H1 (cell line): Measurements from ENCODE around the gene SF3B6. TPM values are rescaled to one million over a fixed set of nuclear protein-coding genes. Genes with fewer than 3 reads are reported as not detected.

Experiments used
- CTCF ChIA-PET: fragments of 300-600 bp; sonication (Branson Sonifier 250); formaldehyde crosslinking; loops from one replicate; lab custom pipeline; 2021; ENCODE audit not compliant: partially characterized antibody; lab: Charles Lee
- POLR2A ChIA-PET: fragments of 300-600 bp; sonication (Branson Sonifier 250); formaldehyde crosslinking; loops from one replicate; lab custom pipeline; 2021; ENCODE audit warnings: inconsistent platforms; ENCODE audit not compliant: partially characterized antibody; lab: Charles Lee
- DNase-seq, 2 experiments: peaks; one replicate each; pipeline versions ENCODE4 v3.0.0 to v3.0.0-alpha.2; 2010 to 2022; ENCODE audit warnings: low spot score in 2 of 2, low read depth in 1 of 2, mixed read lengths in 1 of 2
- FAIRE-seq: peaks from 2 replicates; lab custom pipeline; 2011; peaks lifted over from hg19 to GRCh38; lab: Jason Lieb, UNC
- H2AFZ ChIP-seq: 2 replicates; pipeline ENCODE4 v1.8.1; 2012; ENCODE audit warnings: low read length, inconsistent platforms
- H2AK5ac ChIP-seq: 2 replicates; pipeline ENCODE4 v1.6.1; 2013; ENCODE audit warnings: low read depth, low read length
- H2BK120ac ChIP-seq: replicated peaks from 2 replicates; pipeline ENCODE3; 2013; ENCODE audit warnings: low read depth, low read length, inconsistent platforms
- H2BK12ac ChIP-seq: 2 replicates; pipeline ENCODE4 v1.6.1; 2013; ENCODE audit warnings: low read depth, low read length
- H2BK15ac ChIP-seq: 2 replicates; pipeline ENCODE4 v1.6.1; 2013; ENCODE audit warnings: low read length
- H2BK20ac ChIP-seq: 2 replicates; pipeline ENCODE4 v1.6.1; 2013; ENCODE audit warnings: low read length
- H2BK5ac ChIP-seq: 2 replicates; pipeline ENCODE4 v1.6.1; 2013; ENCODE audit warnings: low read depth, low read length
- H3K14ac ChIP-seq: 2 replicates; pipeline ENCODE4 v1.6.1; 2013; ENCODE audit warnings: inconsistent platforms; ENCODE audit not compliant: insufficient read length
- H3K18ac ChIP-seq: 2 replicates; pipeline ENCODE4 v1.6.1; 2013; ENCODE audit warnings: low read length; ENCODE audit errors: extremely low read depth
- H3K23ac ChIP-seq: 2 replicates; pipeline ENCODE4 v1.6.1; 2013; ENCODE audit warnings: inconsistent platforms; ENCODE audit not compliant: insufficient read length
- H3K23me2 ChIP-seq: 2 replicates; pipeline ENCODE4 v1.6.1; 2013; ENCODE audit warnings: low read depth, low read length
- H3K27ac ChIP-seq: 2 replicates; pipeline ENCODE4 v1.6.1; 2011; ENCODE audit warnings: low read depth, low read length, inconsistent platforms
- H3K27me3 ChIP-seq, 4 experiments: replicated peaks in 1 of 4; 1 replicate in 1 of 4; 2 replicates in 3 of 4; pipeline versions ENCODE4 v1.6.1 to v1.8.1; 2011 to 2013; ENCODE audit warnings: low read length in 3 of 4, mild to moderate bottlenecking in 3 of 4, inconsistent platforms in 2 of 4, mixed read lengths in 2 of 4, moderate library complexity in 1 of 4; ENCODE audit not compliant: control insufficient read depth in 3 of 4, insufficient read depth in 3 of 4; ENCODE audit errors: extremely low read depth in 1 of 4
- H3K36me3 ChIP-seq, 4 experiments: 2 replicates each; pipeline versions ENCODE4 v1.6.1 to v1.8.1; 2011 to 2013; ENCODE audit warnings: mild to moderate bottlenecking in 4 of 4, low read length in 3 of 4, moderate library complexity in 2 of 4, control low read depth in 1 of 4, inconsistent platforms in 1 of 4; ENCODE audit not compliant: insufficient read depth in 4 of 4, control insufficient read depth in 2 of 4
- H3K4ac ChIP-seq: replicated peaks from 2 replicates; pipeline ENCODE3; 2013; ENCODE audit warnings: low read length, low read depth, mixed read lengths, inconsistent platforms; ENCODE audit not compliant: insufficient read length
- H3K4me1 ChIP-seq, 4 experiments: replicated peaks in 1 of 4; 1 replicate in 1 of 4; 2 replicates in 3 of 4; pipeline versions ENCODE4 v1.6.1 to v1.8.1; 2011 to 2013; ENCODE audit warnings: low read length in 3 of 4, inconsistent platforms in 2 of 4, mixed read lengths in 1 of 4; ENCODE audit not compliant: insufficient read depth in 4 of 4, control insufficient read depth in 3 of 4
- H3K4me2 ChIP-seq, 2 experiments: 2 replicates each; pipeline versions ENCODE4 v1.6.1 to v1.8.1; 2011 to 2013; ENCODE audit warnings: low read depth in 2 of 2, low read length in 2 of 2, control low read depth in 1 of 2, inconsistent platforms in 1 of 2, mild to moderate bottlenecking in 1 of 2; ENCODE audit not compliant: insufficient read depth in 1 of 2
- H3K4me3 ChIP-seq, 4 experiments: fragments of 200-600, 300-600 bp in 1 of 4; sonication (generic), shearing (Covaris generic), sonication (Bioruptor Twin) in 1 of 4; 2 replicates each; pipeline versions ENCODE4 v1.5.1 to v1.8.1; 2011 to 2016; ENCODE audit warnings: low read length in 4 of 4, low read depth in 3 of 4, control low read depth in 2 of 4, inconsistent platforms in 2 of 4, mild to moderate bottlenecking in 2 of 4, mixed read lengths in 1 of 4, moderate library complexity in 1 of 4; ENCODE audit not compliant: insufficient read depth in 2 of 4; ENCODE audit errors: extremely low read depth in 1 of 4
- H3K56ac ChIP-seq: replicated peaks from 2 replicates; pipeline ENCODE3; 2013; ENCODE audit warnings: low read depth, mild to moderate bottlenecking, mixed read lengths, low read length, inconsistent platforms; ENCODE audit not compliant: insufficient read length
- H3K79me1 ChIP-seq: 2 replicates; pipeline ENCODE4 v1.6.1; 2013; ENCODE audit warnings: low read depth, low read length, control low read depth
- H3K79me2 ChIP-seq, 2 experiments: 2 replicates each; pipeline versions ENCODE4 v1.6.1 to v1.8.1; 2012 to 2013; ENCODE audit warnings: low read length in 2 of 2, mild to moderate bottlenecking in 2 of 2, inconsistent platforms in 1 of 2; ENCODE audit not compliant: insufficient read depth in 2 of 2, control insufficient read depth in 1 of 2
- H3K9ac ChIP-seq, 4 experiments: replicated peaks in 1 of 4; 1 replicate in 1 of 4; 2 replicates in 3 of 4; pipeline versions ENCODE4 v1.6.1 to v1.8.1; 2011 to 2013; ENCODE audit warnings: low read depth in 3 of 4, low read length in 3 of 4, control low read depth in 2 of 4, mild to moderate bottlenecking in 2 of 4, moderate library complexity in 2 of 4, inconsistent platforms in 1 of 4; ENCODE audit errors: extremely low read depth in 1 of 4
- H3K9me3 ChIP-seq, 2 experiments: 2 replicates each; pipeline versions ENCODE4 v1.6.1 to v1.8.1; 2012 to 2013; ENCODE audit warnings: mild to moderate bottlenecking in 2 of 2, moderate library complexity in 2 of 2, control low read depth in 1 of 2, inconsistent platforms in 1 of 2, low read depth in 1 of 2, low read length in 1 of 2, mixed read lengths in 1 of 2; ENCODE audit not compliant: insufficient read depth in 2 of 2
- H4K20me1 ChIP-seq, 2 experiments: replicated peaks in 1 of 2; 2 replicates each; pipeline versions ENCODE3 to v1.8.1; 2011 to 2013; ENCODE audit warnings: inconsistent platforms in 2 of 2, low read length in 2 of 2, mild to moderate bottlenecking in 1 of 2; ENCODE audit not compliant: insufficient read depth in 2 of 2, control insufficient read depth in 1 of 2
- H4K5ac ChIP-seq: 2 replicates; pipeline ENCODE4 v1.6.1; 2013; ENCODE audit warnings: low read length, low read depth, mixed read lengths, inconsistent platforms; ENCODE audit not compliant: insufficient read length
- H4K8ac ChIP-seq: 2 replicates; pipeline ENCODE4 v1.8.0; 2013; ENCODE audit warnings: mild to moderate bottlenecking, moderate library complexity, low read length, inconsistent platforms; ENCODE audit not compliant: insufficient read depth; ENCODE audit errors: extremely low read depth
- H4K91ac ChIP-seq: replicated peaks from 2 replicates; pipeline ENCODE3; 2013; ENCODE audit warnings: low read length, mixed read lengths, inconsistent platforms; ENCODE audit not compliant: insufficient read length
- CTBP2 ChIP-seq: IDR thresholded peaks from 2 replicates; pipeline ENCODE4 v1.7.0; 2011; ENCODE audit warnings: borderline replicate concordance, mild to moderate bottlenecking, moderate library complexity, mixed read lengths, low read length; ENCODE audit not compliant: insufficient read depth, insufficient read length
- EZH2 ChIP-seq: fragments of 200-600 bp; sonication (generic); IDR thresholded peaks from 2 replicates; pipeline ENCODE4 v1.7.1; 2012; ENCODE audit warnings: low read depth, mild to moderate bottlenecking, moderate library complexity, low read length, inconsistent platforms; ENCODE audit not compliant: severe bottlenecking
- FOSL1 ChIP-seq: IDR thresholded peaks from 2 replicates; pipeline ENCODE4 v1.6.1; 2011; ENCODE audit warnings: mild to moderate bottlenecking, low read depth, low read length, moderate library complexity; ENCODE audit not compliant: insufficient read depth
- GABPA ChIP-seq: IDR thresholded peaks from 2 replicates; pipeline ENCODE4 v1.6.1; 2011; ENCODE audit warnings: mild to moderate bottlenecking, low read length, moderate library complexity, borderline replicate concordance; ENCODE audit not compliant: insufficient read depth
- MAFK ChIP-seq: IDR thresholded peaks from 2 replicates; pipeline ENCODE4 v1.6.1; 2012; ENCODE audit warnings: low read depth, mild to moderate bottlenecking, improper control_type of control experiment, low read length
- RNF2 ChIP-seq: fragments of 200-900, 300-1000 bp; sonication (generic); IDR thresholded peaks from 2 replicates; pipeline ENCODE4 v1.7.1; 2016; ENCODE audit warnings: borderline replicate concordance, low read depth, mild to moderate bottlenecking, antibody characterized with exemption, low read length; ENCODE audit not compliant: poor library complexity, severe bottlenecking; ENCODE audit errors: missing control alignments
- SIRT6 ChIP-seq: IDR thresholded peaks from one replicate; pipeline ENCODE4 v1.7.1; 2012; ENCODE audit warnings: low read length, inconsistent platforms
- SUZ12 ChIP-seq: fragments of 200-600 bp; sonication (generic); IDR thresholded peaks from 2 replicates; pipeline ENCODE4 v1.6.1; 2012; ENCODE audit warnings: mild to moderate bottlenecking, inconsistent platforms, low read length, moderate library complexity, mixed read lengths
- TBP ChIP-seq: IDR thresholded peaks from 2 replicates; pipeline ENCODE4 v1.6.1; 2011; ENCODE audit warnings: low read depth, low read length, improper control_type of control experiment
- TCF12 ChIP-seq: IDR thresholded peaks from 2 replicates; pipeline ENCODE4 v1.6.1; 2011; ENCODE audit warnings: low read depth, mild to moderate bottlenecking, low read length
- TEAD4 ChIP-seq: IDR thresholded peaks from 2 replicates; pipeline ENCODE4 v1.6.1; 2012; ENCODE audit warnings: low read depth, low read length, inconsistent platforms, mixed read lengths
- WGBS, 2 experiments: shearing (Covaris generic) in 1 of 2; methylation state at CpG; one replicate each; pipeline versions ENCODE4 v1.1.6 to v1.1.7; 2013 to 2015; ENCODE audit warnings: low lambda C conversion rate in 2 of 2, mixed read lengths in 2 of 2, inconsistent platforms in 1 of 2, low coverage in 1 of 2, missing lambda C conversion rate in 1 of 2; ENCODE audit not compliant: insufficient replicate concordance in 2 of 2, insufficient coverage in 1 of 2, insufficient read length in 1 of 2; ENCODE audit errors: extremely low coverage in 1 of 2, missing lambda C conversion rate in 1 of 2; 5-methylcytosine and 5-hydroxymethylcytosine counted together
- polyA plus RNA-seq, 7 experiments: library from polyadenylated mRNA; depleted of rRNA in 3 of 7; stranded (reverse) in 5 of 7; unstranded in 2 of 7; fragments of >200 nt in 5 of 7; fragments of 200-250 nt in 2 of 7; gene quantifications; 1 replicate in 5 of 7; 2 replicates in 1 of 7; 4 replicates in 1 of 7; pipeline versions ENCODE4 v1.2.1 to v1.2.3, GENCODE V29; 2011 to 2013; ENCODE audit warnings: missing spikeins in 2 of 7, mixed read lengths in 2 of 7
- total RNA-seq: library from RNA; stranded (reverse); fragmentation: NEBNext Ultra II Directional; extraction: Animal tissue kit (Norgen Biotek cat#: 25700); gene quantifications from 2 replicates; pipeline ENCODE4 v1.2.1, GENCODE V29; 2021
- TF ChIP-seq, protein P1 (sequence below): IDR thresholded peaks from 2 replicates; pipeline ENCODE4 v1.6.1; 2012; ENCODE audit warnings: inconsistent platforms

The SF3B6 gene
- total and polyA plus RNA-seq, 2 of the 8 experiments (the other 6 are each of a cell fraction or from before 2014, with no cell fraction given), result 126 to 155 TPM

DNA sequence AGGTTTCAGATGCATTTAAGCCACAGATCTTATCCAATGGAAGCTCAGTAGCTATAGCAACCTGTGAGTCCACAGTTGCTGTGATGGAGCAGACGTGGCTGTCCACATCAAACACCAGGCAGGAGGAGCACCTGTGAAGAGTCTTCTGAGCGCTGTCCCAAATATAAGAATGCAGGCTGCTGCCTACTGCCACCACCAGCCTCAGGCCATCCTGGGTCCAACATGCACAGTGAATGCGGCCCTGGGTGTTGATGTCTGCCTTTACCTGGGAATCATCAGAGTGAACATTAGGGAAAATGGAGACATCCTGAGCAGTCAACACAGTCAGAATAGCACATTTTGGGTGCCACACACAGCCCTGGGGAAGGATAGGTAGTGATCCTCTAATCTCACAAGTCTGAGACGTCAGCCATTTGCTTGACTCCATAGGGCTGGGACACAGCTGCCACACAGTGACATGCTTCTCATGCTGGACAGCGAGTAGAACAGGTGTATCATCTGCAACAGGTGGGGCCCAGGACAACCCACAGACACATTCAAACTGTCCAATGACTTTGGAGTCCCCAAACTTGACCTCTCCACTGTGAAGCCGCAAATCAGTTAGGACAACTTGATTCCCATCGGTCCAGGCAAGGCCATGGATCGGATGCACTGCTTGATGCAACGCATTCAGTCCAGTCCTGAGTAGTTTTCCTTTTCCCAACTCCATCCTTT lies 37.2 kb downstream of the SF3B6 start:
- H4K91ac ChIP-seq, result no peak overlapping the region
- H2BK12ac ChIP-seq, result no peak overlapping the region
- H2BK20ac ChIP-seq, result no peak overlapping the region
- H3K27ac ChIP-seq, result no peak overlapping the region
- FAIRE-seq (no peak), DNase-seq (no peak)
- no peak overlapping the region for H4K8ac ChIP-seq
- no peak overlapping the region for H3K18ac ChIP-seq
- WGBS, 2 experiments, result 88% methylated on average over 9 of the region's 9 CpGs; no CpG with 5 or more reads in 1 of the 2 experiments
- no peaks in the 10 kb centered on the region for H3K4me1 ChIP-seq
- H3K56ac ChIP-seq, result no peak overlapping the region
- H2AK5ac ChIP-seq, result no peak overlapping the region
- H3K9ac ChIP-seq, result no peak overlapping the region
- H2BK5ac ChIP-seq, result no peak overlapping the region
- H3K23me2 ChIP-seq, result no peaks in the 10 kb centered on the region
- H3K79me1 ChIP-seq, result peaks cover 2% of the 10 kb centered on the region; the same call in 1 of the 2 replicates
- H3K79me2 ChIP-seq, result peaks cover 0 to 46% of the 10 kb centered on the region in 2 experiments; a peak in 2 of 4 replicates
- no peak overlapping the region for H4K5ac ChIP-seq
- H3K27me3 ChIP-seq, result no peaks in the 10 kb centered on the region
- H4K20me1 ChIP-seq, result peaks cover 0 to 4% of the 10 kb centered on the region in 2 experiments
- no peak overlapping the region for H2AFZ ChIP-seq
- no peak overlapping the region for H3K14ac ChIP-seq
- H2BK120ac ChIP-seq, result no peak overlapping the region
- H2BK15ac ChIP-seq, result no peak overlapping the region
- no peaks in the 10 kb centered on the region for H3K9me3 ChIP-seq
- ChIA-PET CTCF (no interaction called here), POLR2A (no interaction called here)
- no peak overlapping the region for H3K4me2 ChIP-seq
- no peak overlapping the region for H3K4ac ChIP-seq
- peaks cover 15 to 34% (median 19%) of the 10 kb centered on the region in 4 experiments for H3K36me3 ChIP-seq
- H3K4me3 ChIP-seq, result no peak overlapping the region
- H3K23ac ChIP-seq, result no peak overlapping the region
- TF ChIP-seq, protein P1, sequence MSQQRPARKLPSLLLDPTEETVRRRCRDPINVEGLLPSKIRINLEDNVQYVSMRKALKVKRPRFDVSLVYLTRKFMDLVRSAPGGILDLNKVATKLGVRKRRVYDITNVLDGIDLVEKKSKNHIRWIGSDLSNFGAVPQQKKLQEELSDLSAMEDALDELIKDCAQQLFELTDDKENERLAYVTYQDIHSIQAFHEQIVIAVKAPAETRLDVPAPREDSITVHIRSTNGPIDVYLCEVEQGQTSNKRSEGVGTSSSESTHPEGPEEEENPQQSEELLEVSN, result no peak
- TF ChIP-seq MAFK (no peak), CTBP2 (no peak), TBP (no peak), RNF2 (no peak), SIRT6 (no peak), TEAD4 (no peak), SUZ12 (no peak), FOSL1 (no peak), EZH2 (no peak), TCF12 (no peak), GABPA (no peak)
